ENCODE measurements around the gene DBI. TPM values are rescaled to one million over a fixed set of nuclear protein-coding genes. Genes with fewer than 3 reads are reported as not detected.

The DBI gene
- total and polyA plus RNA-seq, 8 donors = 20.6 to 200 (median 36.3) TPM

GRCh38 chr2:119341684-119342083 lies 25.1 kb upstream of the DBI start:
- intact Hi-C loops (cut with DNase I) = no loop called here
- Histone ChIP-seq H3K4me3 (no peak overlapping the region), H3K36me3 (no peaks in the 10 kb centered on the region), H3K9me3 (no peaks in the 10 kb centered on the region), H3K27me3 (no peaks in the 10 kb centered on the region), H3K27ac (no peak overlapping the region), H3K4me1 (no peaks in the 10 kb centered on the region)
- ATAC-seq (no peak), FAIRE-seq (no peak), DNase-seq (no peak)
- no peak for TF ChIP-seq CTCF (IDR thresholded peaks at IDR 0.05)
- 75% methylated on average over 2 of the region's 2 CpGs for WGBS, 2 donors

GRCh38 chr2:119349289-119349688 lies 17.5 kb upstream of the DBI start:
- peaks cover 4 to 10% (median 9%) of the 10 kb centered on the region in 3 donors for H3K4me1 ChIP-seq
- no peak overlapping the region for H3K4me3 ChIP-seq
- no peaks in the 10 kb centered on the region for H3K27me3 ChIP-seq
- intact Hi-C loops (cut with DNase I) = no loop called here
- WGBS, 2 donors = 91 to 95% methylated on average over 6 of the region's 6 CpGs
- H3K36me3 ChIP-seq = no peaks in the 10 kb centered on the region
- no peak for FAIRE-seq
- ATAC-seq = no peak
- no peak for DNase-seq
- no peaks in the 10 kb centered on the region for H3K9me3 ChIP-seq
- TF ChIP-seq CTCF (IDR thresholded peaks at IDR 0.05) = no peak
- H3K27ac ChIP-seq = no peak overlapping the region

- no peak for DNase-seq
- intact Hi-C loops (cut with DNase I) = no loop called here
- no peaks in the 10 kb centered on the region for H3K9me3 ChIP-seq
- no peak overlapping the region for H3K4me3 ChIP-seq
- FAIRE-seq = no peak
- no peak for ATAC-seq
- WGBS, 2 donors = 81 to 84% methylated on average over 4 of the region's 4 CpGs
- no peak for TF ChIP-seq CTCF (IDR thresholded peaks at IDR 0.05)
- no peaks in the 10 kb centered on the region for H3K27me3 ChIP-seq
- H3K36me3 ChIP-seq = no peaks in the 10 kb centered on the region
- no peak overlapping the region for H3K27ac ChIP-seq
- peaks cover 4 to 10% (median 9%) of the 10 kb centered on the region in 3 donors for H3K4me1 ChIP-seq
Observed at GRCh38 chr2:119350311-119350998, 16.3 kb upstream of the DBI start.

GRCh38 chr2:119352357-119352756 lies 14.4 kb upstream of the DBI start:
- peak overlapping the region in 2 of 4 donors; percentile 10 to 17 for H3K27ac ChIP-seq

More at GRCh38 chr2:119352357-119352756, 14.4 kb upstream of the DBI start:
- H3K36me3 ChIP-seq = no peaks in the 10 kb centered on the region
- intact Hi-C loops (cut with DNase I) = no loop called here
- ATAC-seq (peak; percentile 94 to 98 (median 98)), DNase-seq (peak in 3 of 6 donors; percentile 65 to 66 (median 65)), FAIRE-seq (no peak)
- H3K9me3 ChIP-seq = no peaks in the 10 kb centered on the region
- H3K27me3 ChIP-seq = no peaks in the 10 kb centered on the region
- peaks cover 4 to 10% (median 9%) of the 10 kb centered on the region in 3 donors for H3K4me1 ChIP-seq
- TF ChIP-seq CTCF (IDR thresholded peaks at IDR 0.05) = no peak
- H3K4me3 ChIP-seq = no peak overlapping the region
